ENCODE data around the gene PSAT1. TPM values are rescaled to one million over a fixed set of nuclear protein-coding genes. Genes with fewer than 3 reads are reported as not detected.
A peak's percentile ranks its signal among the peaks of the same experiment; 100 is the strongest.

The PSAT1 gene
- polyA plus RNA-seq, 1 donor from 2014 or later: 18.0 TPM

DNA sequence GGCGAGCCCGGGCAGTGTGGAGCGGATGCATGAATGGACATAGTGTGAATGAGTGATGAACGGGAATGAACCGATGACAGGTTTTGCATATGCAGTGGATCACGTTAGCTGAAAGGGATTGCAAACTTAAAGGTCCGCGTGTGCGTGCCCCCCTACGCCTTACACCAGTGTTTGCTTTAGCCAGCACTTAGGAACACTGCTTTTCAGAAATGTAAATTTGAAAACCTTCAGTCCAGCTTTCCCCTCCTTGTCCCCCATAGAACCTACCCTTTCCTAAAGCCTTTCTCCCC, 692 bp downstream of the PSAT1 start:
- TF ChIP-seq POLR2AphosphoS5 (IDR thresholded peaks at IDR 0.05): no peak
- TF ChIP-seq MXI1 (conservative IDR thresholded peaks at IDR 0.05; ENCODE audit: poor library complexity, severe bottlenecking): no peak
- TF ChIP-seq, protein P1, sequence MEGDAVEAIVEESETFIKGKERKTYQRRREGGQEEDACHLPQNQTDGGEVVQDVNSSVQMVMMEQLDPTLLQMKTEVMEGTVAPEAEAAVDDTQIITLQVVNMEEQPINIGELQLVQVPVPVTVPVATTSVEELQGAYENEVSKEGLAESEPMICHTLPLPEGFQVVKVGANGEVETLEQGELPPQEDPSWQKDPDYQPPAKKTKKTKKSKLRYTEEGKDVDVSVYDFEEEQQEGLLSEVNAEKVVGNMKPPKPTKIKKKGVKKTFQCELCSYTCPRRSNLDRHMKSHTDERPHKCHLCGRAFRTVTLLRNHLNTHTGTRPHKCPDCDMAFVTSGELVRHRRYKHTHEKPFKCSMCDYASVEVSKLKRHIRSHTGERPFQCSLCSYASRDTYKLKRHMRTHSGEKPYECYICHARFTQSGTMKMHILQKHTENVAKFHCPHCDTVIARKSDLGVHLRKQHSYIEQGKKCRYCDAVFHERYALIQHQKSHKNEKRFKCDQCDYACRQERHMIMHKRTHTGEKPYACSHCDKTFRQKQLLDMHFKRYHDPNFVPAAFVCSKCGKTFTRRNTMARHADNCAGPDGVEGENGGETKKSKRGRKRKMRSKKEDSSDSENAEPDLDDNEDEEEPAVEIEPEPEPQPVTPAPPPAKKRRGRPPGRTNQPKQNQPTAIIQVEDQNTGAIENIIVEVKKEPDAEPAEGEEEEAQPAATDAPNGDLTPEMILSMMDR (IDR thresholded peaks at IDR 0.05; ENCODE audit: poor library complexity, severe bottlenecking): no peak
- no peak for TF ChIP-seq TAF1 (IDR thresholded peaks at IDR 0.05; ENCODE audit: low read depth)
- no peak for TF ChIP-seq SMC3 (conservative IDR thresholded peaks at IDR 0.05; ENCODE audit: poor library complexity)
- no peak for TF ChIP-seq EP300 (conservative IDR thresholded peaks at IDR 0.05; ENCODE audit: poor library complexity, severe bottlenecking)
- TF ChIP-seq RAD21 (conservative IDR thresholded peaks at IDR 0.05): no peak
- TF ChIP-seq, protein P2, sequence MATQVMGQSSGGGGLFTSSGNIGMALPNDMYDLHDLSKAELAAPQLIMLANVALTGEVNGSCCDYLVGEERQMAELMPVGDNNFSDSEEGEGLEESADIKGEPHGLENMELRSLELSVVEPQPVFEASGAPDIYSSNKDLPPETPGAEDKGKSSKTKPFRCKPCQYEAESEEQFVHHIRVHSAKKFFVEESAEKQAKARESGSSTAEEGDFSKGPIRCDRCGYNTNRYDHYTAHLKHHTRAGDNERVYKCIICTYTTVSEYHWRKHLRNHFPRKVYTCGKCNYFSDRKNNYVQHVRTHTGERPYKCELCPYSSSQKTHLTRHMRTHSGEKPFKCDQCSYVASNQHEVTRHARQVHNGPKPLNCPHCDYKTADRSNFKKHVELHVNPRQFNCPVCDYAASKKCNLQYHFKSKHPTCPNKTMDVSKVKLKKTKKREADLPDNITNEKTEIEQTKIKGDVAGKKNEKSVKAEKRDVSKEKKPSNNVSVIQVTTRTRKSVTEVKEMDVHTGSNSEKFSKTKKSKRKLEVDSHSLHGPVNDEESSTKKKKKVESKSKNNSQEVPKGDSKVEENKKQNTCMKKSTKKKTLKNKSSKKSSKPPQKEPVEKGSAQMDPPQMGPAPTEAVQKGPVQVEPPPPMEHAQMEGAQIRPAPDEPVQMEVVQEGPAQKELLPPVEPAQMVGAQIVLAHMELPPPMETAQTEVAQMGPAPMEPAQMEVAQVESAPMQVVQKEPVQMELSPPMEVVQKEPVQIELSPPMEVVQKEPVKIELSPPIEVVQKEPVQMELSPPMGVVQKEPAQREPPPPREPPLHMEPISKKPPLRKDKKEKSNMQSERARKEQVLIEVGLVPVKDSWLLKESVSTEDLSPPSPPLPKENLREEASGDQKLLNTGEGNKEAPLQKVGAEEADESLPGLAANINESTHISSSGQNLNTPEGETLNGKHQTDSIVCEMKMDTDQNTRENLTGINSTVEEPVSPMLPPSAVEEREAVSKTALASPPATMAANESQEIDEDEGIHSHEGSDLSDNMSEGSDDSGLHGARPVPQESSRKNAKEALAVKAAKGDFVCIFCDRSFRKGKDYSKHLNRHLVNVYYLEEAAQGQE (IDR thresholded peaks at IDR 0.05; ENCODE audit: borderline replicate concordance): no peak
- TF ChIP-seq EZH2 (IDR thresholded peaks at IDR 0.05; ENCODE audit: borderline replicate concordance, insufficient read depth, low read length, poor library complexity, severe bottlenecking): no peak
- peak overlapping the region; percentile 92 for H2AFZ ChIP-seq (ENCODE audit: low read depth, low read length)
- H3K9me2 ChIP-seq (ENCODE audit: insufficient read depth, low read length): no peaks in the 10 kb centered on the region
- no peaks in the 10 kb centered on the region for H3K27me3 ChIP-seq (ENCODE audit: insufficient read depth, low read depth, low read length)
- H3K9ac ChIP-seq (ENCODE audit: low read length): peak overlapping the region; percentile 79
- peak overlapping the region; percentile 94 for H3K4me2 ChIP-seq (ENCODE audit: low read length)
- H3K79me2 ChIP-seq (replicated peaks; ENCODE audit: insufficient read depth, low read length): peaks cover 28% of the 10 kb centered on the region
- H3K27ac ChIP-seq (ENCODE audit: low read length): peak overlapping the region; percentile 82
- no peaks in the 10 kb centered on the region for H3F3A ChIP-seq (ENCODE audit: insufficient read depth, low read length, poor library complexity, severe bottlenecking)
- peak overlapping the region; percentile 99 for H3K4me3 ChIP-seq (ENCODE audit: low read length)
- no peaks in the 10 kb centered on the region for H4K20me1 ChIP-seq (ENCODE audit: insufficient read depth)
- no peaks in the 10 kb centered on the region for H3K36me3 ChIP-seq (ENCODE audit: insufficient read depth, low read length)
- no peaks in the 10 kb centered on the region for H3K9me3 ChIP-seq (ENCODE audit: low read length)

DNA sequence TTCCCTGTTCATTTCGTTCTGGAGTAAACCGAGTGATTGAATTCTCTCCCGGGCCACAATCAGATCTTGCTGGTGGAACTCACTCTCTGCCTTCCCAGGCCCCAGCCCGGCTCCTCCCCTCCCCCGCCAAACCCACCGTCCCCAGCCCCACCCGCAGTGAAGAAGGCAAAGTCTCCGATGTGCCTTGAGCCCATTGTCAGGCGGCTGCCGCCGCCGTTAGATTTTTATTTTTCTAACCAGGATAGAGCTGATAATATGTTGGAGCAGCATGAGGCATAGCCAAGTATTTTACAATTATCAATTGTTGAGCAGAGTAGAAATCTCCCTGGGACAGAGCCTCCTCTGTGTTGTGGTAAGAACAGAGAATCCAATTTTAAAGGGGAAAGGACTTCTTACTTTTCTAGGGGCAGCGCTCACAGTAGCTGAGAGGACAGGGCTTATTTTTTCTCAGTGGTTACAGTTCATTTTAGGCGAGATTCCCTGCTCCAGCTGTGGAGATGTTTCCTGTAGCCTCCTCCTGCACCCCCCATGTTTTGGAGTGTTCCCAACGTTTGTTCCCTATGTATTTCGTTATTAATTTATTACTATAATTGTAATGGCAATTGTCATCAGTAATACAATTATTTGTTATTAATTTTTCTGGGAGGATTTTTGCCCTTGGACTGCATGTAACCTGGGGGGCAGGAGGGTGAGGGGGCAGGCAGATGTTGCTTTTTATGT, 1.3 kb downstream of the PSAT1 start:
- H3K36me3 ChIP-seq (ENCODE audit: insufficient read depth, low read length): peaks cover under 1% of the 10 kb centered on the region
- peak overlapping the region; percentile 82 for H3K27ac ChIP-seq (ENCODE audit: low read length)
- no peaks in the 10 kb centered on the region for H3K9me3 ChIP-seq (ENCODE audit: low read length)
- peak overlapping the region; percentile 37 for H2AFZ ChIP-seq (ENCODE audit: low read depth, low read length)
- TF ChIP-seq RAD21 (conservative IDR thresholded peaks at IDR 0.05) (no peak), EP300 (conservative IDR thresholded peaks at IDR 0.05; ENCODE audit: poor library complexity, severe bottlenecking) (no peak), TAF1 (IDR thresholded peaks at IDR 0.05; ENCODE audit: low read depth) (no peak), SMC3 (conservative IDR thresholded peaks at IDR 0.05; ENCODE audit: poor library complexity) (no peak), MXI1 (conservative IDR thresholded peaks at IDR 0.05; ENCODE audit: poor library complexity, severe bottlenecking) (no peak), EZH2 (IDR thresholded peaks at IDR 0.05; ENCODE audit: borderline replicate concordance, insufficient read depth, low read length, poor library complexity, severe bottlenecking) (no peak)
- TF ChIP-seq, protein P2 (IDR thresholded peaks at IDR 0.05; ENCODE audit: borderline replicate concordance): no peak
- TF ChIP-seq, protein P1 (IDR thresholded peaks at IDR 0.05; ENCODE audit: poor library complexity, severe bottlenecking): no peak
- peak overlapping the region; percentile 94 for H3K4me2 ChIP-seq (ENCODE audit: low read length)
- H3K9me2 ChIP-seq (ENCODE audit: insufficient read depth, low read length): no peaks in the 10 kb centered on the region
- H3K9ac ChIP-seq (ENCODE audit: low read length): peak overlapping the region; percentile 79
- H3K27me3 ChIP-seq (ENCODE audit: insufficient read depth, low read depth, low read length): no peaks in the 10 kb centered on the region
- H4K20me1 ChIP-seq (ENCODE audit: insufficient read depth): no peaks in the 10 kb centered on the region
- H3K4me3 ChIP-seq (ENCODE audit: low read length): peak overlapping the region; percentile 99
- H3F3A ChIP-seq (ENCODE audit: insufficient read depth, low read length, poor library complexity, severe bottlenecking): no peaks in the 10 kb centered on the region
- H3K79me2 ChIP-seq (replicated peaks; ENCODE audit: insufficient read depth, low read length): peaks cover 31% of the 10 kb centered on the region
